EL (cell line): ENCODE measurements around the gene TRPC3.
A peak's percentile ranks its signal among the peaks of the same experiment; 100 is the strongest.
"Not testable (repeated sequence)": the region's sequence is repeated elsewhere in the genome, so short reads cannot be mapped to it uniquely, and the experiment has no call there.

Experiments used
- DNase-seq: peaks from one replicate; pipeline ENCODE4 v3.0.0-alpha.2; 2016

The TRPC3 gene

GRCh38 chr4:121943941-121944340 lies 7.9 kb downstream of the TRPC3 start:
- DNase-seq: no peak

- no peak for DNase-seq
These were observed 12.2 kb downstream of the TRPC3 start for GRCh38 chr4:121939690-121940089.

DNA sequence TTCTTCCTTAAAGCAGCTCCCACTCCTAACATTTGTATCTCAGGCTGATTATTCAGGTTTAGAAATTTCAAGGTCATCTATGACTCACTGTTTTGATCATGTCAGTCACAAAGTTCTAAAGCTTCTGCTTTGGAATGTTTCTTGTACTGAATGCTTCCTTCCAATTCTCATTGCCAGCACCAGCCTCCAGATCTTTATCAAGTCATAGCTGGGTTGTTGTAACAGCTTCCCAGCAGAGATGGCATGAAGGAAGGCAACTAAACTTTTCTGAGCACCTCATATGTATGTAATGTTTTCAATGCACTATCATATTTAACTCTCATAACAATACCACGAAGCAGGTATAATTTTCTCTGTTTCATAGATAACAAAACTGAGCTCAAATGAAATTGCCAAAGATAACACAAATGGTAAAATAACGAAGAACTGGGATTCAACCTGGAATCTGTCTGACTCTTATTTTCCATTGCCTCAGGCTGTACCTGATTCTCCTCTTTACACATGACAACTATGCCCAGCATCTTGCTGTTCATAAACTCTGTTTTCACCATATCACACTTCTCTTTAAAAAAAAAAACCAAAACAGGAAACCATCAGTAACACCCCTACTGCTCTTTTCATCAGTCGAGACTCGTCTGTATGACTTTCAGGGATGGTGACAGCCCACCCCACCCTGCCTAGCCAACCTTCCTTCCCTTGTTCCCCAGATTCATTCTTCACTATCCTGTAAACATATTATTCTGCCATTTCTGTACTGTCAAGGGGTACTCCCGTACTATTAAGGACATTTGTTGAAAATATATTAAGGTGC lies 13.4 kb downstream of the TRPC3 start:
- DNase-seq: peak; percentile 6

DNA sequence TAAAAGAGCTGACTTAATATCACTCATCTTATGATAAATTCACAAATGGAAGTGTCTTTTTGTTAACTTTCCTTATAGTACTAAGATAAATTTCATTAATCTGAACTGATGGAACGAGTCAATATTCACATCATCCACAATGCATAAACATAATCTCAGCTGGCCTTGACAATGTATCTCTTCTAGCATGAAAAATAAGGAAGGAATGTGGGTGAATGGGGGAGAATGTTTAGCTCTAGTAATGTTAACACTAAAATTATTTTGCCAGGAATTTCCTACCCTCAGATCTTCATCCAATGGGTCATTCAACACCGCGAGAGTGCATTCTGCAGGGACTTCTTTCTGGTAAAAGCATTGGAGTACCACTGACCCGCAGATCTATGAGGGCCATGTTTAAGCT lies 15.8 kb downstream of the TRPC3 start:
- DNase-seq: no peak

DNA sequence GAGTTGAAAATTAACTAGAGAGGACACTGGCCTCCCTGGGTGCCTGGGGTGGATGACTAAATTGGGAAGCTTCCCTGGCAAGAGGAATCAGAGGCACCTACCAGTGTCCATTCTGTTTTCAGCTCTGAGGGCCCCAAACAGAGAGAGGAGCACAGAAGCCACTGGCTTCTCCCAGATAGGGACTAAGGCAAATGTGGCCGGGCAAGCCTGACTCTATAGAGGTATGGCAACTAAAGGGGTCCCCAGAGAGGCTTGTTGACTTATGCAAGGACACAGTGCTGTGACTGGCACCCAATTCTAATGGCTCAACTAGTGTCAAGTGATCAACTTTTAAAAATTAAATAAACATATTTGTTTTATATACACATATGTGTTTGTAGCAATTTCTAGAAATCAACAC lies 17.2 kb downstream of the TRPC3 start:
- DNase-seq: no peak

GRCh38 chr4:121932212-121932974 lies 19.5 kb downstream of the TRPC3 start:
- no peak for DNase-seq

DNA sequence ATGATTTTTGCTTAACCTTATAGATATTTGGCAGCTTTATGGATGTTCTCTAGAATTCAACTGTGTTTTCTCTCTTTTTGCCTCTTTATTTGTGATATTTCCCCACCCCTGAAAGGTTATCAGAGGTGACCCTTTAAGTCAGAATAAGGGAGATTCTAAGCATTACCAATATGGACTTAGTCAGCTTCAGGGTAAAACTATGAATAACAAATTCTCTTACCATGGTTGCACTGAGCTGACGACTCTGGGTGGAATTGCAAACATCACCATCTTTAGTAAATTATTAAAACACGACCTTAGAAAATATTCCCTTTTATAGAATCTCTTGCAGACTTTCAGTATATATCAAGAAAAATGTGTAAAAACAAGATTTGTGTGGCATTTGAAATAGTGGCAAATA lies 21.6 kb downstream of the TRPC3 start:
- no peak for DNase-seq

- no peak for DNase-seq
These were observed 23.9 kb downstream of the TRPC3 start for GRCh38 chr4:121927948-121928347.

DNA sequence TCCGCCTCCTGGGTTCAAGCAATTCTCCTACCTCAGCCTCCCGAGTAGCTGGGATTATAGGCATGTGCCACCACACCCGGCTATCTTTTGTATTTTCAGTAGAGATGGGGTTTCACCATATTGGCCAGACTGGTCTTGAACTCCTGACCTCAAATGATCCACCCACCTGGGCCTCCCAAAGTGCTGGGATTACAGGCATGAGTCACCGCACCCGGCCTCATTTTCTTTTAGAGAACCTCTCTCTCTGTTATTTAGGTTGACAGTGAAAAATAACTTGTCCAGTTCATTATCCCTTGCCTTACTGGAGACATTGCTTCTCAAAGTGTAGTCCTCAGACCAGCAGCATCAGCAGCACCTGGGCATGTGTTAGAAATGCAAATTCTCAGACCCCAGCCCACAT lies 25.4 kb downstream of the TRPC3 start:
- DNase-seq: not testable (repeated sequence)

GRCh38 chr4:121923306-121923705 lies 28.6 kb downstream of the TRPC3 start:
- no peak for DNase-seq

GRCh38 chr4:121913667-121914066 lies 38.2 kb downstream of the TRPC3 start:
- no peak for DNase-seq

DNA sequence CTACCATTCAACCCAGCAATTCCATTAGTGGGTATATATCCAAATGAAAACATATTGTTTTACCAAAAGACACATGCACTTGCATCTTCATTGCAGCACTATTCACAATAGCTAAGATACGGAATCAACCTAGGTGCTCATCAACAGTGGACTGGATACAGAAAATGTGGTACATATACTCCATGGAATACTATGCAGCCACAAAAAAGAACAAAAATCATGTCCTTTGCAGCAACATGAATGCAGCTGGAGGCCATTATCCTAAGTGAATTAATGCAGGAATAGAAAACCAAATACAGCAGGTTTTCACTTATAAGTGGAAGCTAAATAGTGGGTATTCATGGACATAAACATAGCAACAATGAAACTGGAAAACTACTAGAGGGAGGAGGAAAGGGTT lies 43.5 kb downstream of the TRPC3 start:
- DNase-seq: no peak

DNA sequence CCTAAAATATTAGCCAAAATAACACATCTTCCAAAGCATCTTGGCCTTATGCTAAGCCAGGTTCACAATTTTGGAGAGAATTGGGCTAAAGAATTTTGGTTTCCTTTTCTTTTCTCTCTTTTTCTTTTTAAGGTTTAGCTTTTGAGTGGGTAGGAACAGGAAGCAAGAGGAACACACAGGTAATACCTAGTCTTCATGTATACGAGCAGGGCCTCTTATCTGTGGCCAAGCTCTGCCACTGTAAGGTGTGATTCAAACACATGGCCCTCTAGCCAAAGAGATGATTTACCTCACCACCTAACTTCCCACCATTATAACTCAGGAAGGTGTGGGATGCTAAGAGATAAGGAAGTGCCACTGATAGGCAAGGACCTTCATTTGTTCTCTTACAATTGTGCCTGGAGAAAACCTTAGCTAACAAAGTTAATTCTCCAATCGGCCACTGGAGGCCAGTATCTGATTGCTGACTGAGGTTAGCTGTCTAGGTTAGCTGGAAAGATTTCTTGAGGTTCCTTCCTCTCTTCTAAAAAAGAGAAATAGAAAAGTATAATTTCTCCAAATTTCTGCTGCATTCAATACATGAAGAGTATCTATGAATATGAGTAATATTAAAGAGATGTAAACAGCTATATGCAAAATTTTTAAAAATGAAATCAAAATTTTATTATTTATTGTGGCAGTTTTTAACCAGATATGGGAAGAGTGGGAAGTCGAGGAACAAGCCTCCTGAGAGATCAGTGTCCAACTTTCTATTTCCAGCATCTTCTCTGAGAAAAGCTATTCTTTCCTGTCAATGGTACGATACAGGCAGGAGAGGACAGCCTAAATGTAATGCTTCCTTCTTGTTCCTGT lies 51.5 kb downstream of the TRPC3 start:
- DNase-seq: peak; percentile 49

GRCh38 chr4:121898150-121898549 lies 53.7 kb downstream of the TRPC3 start:
- DNase-seq: no peak

- DNase-seq: no peak
These were observed 63.7 kb downstream of the TRPC3 start for GRCh38 chr4:121888134-121888533.

GRCh38 chr4:121885115-121885514 lies 66.7 kb downstream of the TRPC3 start:
- no peak for DNase-seq

GRCh38 chr4:121881158-121881557 lies 70.7 kb downstream of the TRPC3 start:
- no peak for DNase-seq

DNA sequence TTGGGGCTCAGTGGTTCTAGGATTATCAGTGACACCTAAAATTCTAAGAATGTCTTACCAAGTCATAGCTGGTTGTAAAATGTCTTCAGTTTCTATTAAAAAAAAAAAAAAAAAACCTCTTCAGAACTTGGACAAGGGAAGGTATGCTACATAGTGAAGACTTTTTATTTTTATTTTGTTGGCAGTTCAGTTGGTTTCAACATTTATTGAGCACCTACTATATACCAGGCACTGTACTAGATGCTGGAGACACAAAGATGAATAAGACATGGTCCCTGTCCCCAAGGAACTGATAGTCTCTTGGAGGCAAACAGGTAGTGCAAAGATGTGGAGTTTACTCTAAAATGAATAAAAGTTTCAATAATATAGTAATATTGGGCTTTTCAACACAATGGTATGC lies 72.7 kb downstream of the TRPC3 start:
- DNase-seq: no peak

DNA sequence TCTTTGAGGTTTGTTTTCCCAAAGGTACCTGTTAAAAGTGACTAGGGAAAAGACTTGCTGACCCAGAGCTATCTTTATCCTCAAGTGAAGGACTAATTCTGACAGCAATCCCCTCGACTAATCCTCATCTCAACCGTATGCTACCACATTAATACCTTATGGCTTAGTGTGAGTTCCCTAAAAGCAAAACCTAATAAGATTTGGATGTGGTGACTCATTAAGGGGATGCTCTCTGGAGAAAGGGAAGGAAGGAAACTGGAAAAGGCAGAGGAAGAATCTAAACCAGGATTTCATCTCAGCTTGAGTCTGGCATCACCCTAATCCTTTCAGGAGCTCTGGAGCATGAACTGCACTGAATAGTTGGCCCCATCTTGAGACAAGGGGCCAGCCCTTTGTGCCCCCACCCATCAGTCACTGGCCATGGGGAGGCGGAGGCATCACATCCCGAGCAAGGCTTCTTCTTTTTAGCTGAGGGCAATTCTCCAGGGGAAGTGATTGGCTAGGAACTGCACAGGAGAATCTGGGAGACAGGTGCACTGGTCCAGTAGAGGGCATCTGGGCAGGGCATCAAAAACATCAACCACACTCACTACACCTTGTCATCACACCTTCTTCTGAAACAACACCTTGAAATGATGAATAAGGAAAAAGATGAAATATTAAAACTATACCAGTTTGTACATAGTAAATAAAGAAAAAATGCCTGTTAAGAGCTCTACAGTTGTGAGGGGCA lies 74.7 kb downstream of the TRPC3 start:
- DNase-seq: peak; percentile 12

- DNase-seq: no peak
These were observed 75.8 kb downstream of the TRPC3 start for GRCh38 chr4:121876070-121876469.

DNA sequence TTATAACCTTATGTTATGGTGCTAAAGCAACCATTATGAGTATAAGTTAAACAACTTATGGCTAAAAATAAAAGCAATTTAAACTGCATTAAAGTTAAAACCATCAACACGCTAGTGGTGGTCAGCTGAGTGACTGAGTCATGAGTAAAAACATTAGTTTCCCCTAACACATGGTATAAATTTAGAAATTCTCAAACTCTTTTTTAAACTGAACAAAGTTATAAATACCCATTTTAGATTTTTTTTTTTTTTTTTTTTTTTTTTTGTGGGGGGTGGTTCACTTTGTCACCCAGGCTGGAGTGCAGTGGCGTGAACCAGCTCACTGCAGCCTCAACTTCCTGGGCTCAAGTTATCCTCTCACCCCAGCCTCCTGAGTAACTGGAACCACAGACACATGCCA lies 76.2 kb downstream of the TRPC3 start:
- no peak for DNase-seq

- DNase-seq: peak; percentile 7
These were observed 78.3 kb downstream of the TRPC3 start for GRCh38 chr4:121873604-121874003.
